AG04449 (cell line): ENCODE data around the gene DLG1.

Experiments used
- CTCF ChIA-PET: fragments of 350-600 bp; formaldehyde crosslinking; extraction: SDS; loops from one replicate; lab custom pipeline; 2021; ENCODE audit warnings: antibody characterized with exemption; lab: Yijun Ruan, JAX
- POLR2A ChIA-PET: fragments of 400-600, 350-600 bp; formaldehyde crosslinking; extraction: SDS; loops from one replicate; lab custom pipeline; 2020; ENCODE audit warnings: antibody characterized with exemption, inconsistent platforms; lab: Yijun Ruan, JAX
- DNase-seq: peaks from one replicate; pipeline ENCODE4 v3.0.0-alpha.2; 2010; ENCODE audit warnings: low read depth, low spot score
- H3K4me3 ChIP-seq: 2 replicates; pipeline ENCODE4 v1.5.1; 2011; ENCODE audit warnings: low read depth, mild to moderate bottlenecking, control low read depth, low read length
- CTCF ChIP-seq: IDR thresholded peaks from one replicate; pipeline ENCODE4 v1.5.1; 2011; ENCODE audit warnings: mild to moderate bottlenecking, moderate library complexity, low read length, control low read depth, inconsistent platforms; ENCODE audit not compliant: insufficient read depth; ENCODE audit errors: missing control alignments

DLG1 gene

GRCh38 chr3:197027896-197028727 lies 270.3 kb downstream of the DLG1 start:
- H3K4me3 ChIP-seq, result no peak overlapping the region
- no peak for TF ChIP-seq CTCF
- DNase-seq, result no peak
- ChIA-PET CTCF (interaction anchor here (1.2 to 6.5 kb wide), 8 partner anchors 9 to 176 kb away, joined by 3 to 80 read pairs (median 14); no protein-coding TSS in a partner anchor), POLR2A (no interaction called here)

GRCh38 chr3:197027151-197027895 lies 271.1 kb downstream of the DLG1 start:
- no peak for DNase-seq
- no peak overlapping the region for H3K4me3 ChIP-seq
- CTCF ChIA-PET, result interaction anchor here (1.2 to 6.5 kb wide), 6 partner anchors 11 to 499 kb away, joined by 3 to 80 read pairs (median 14); no protein-coding TSS in a partner anchor
- POLR2A ChIA-PET, result no interaction called here
- TF ChIP-seq CTCF, result no peak

- TF ChIP-seq CTCF, result no peak
- DNase-seq, result no peak
- ChIA-PET CTCF (interaction anchor here (1.6 to 6.5 kb wide), 2 partner anchors 22 to 500 kb away, joined by 3 to 80 read pairs; no protein-coding TSS in a partner anchor), POLR2A (no interaction called here)
- no peak overlapping the region for H3K4me3 ChIP-seq
Measured at GRCh38 chr3:197026481-197026866, 271.9 kb downstream of the DLG1 start.

GRCh38 chr3:197025736-197026480 lies 272.5 kb downstream of the DLG1 start:
- ChIA-PET POLR2A (no interaction called here), CTCF (interaction anchor here (1.6 to 6.5 kb wide), 2 partner anchors 21 to 500 kb away, joined by 3 to 80 read pairs; no protein-coding TSS in a partner anchor)
- no peak overlapping the region for H3K4me3 ChIP-seq
- no peak for TF ChIP-seq CTCF
- DNase-seq, result no peak

GRCh38 chr3:197024881-197025735 lies 273.3 kb downstream of the DLG1 start:
- no peak for TF ChIP-seq CTCF
- H3K4me3 ChIP-seq, result no peak overlapping the region
- CTCF ChIA-PET, result interaction anchor here (1.0 to 1.6 kb wide), 3 partner anchors 17 to 574 kb away, joined by 3 to 5 read pairs (median 3); no protein-coding TSS in a partner anchor
- POLR2A ChIA-PET, result no interaction called here
- no peak for DNase-seq
